Stimulated activated naive CD8-positive, alpha-beta T cell treated with anti-CD3 and anti-CD28 coated beads, Interleukin-15, Interleukin-2, amounts not matched to agents 100 ng/mL and 50 ng/mL, for 24 hours (primary cell): Measurements from ENCODE around the gene LHFPL3.

Experiments used
- H3K27ac Mint-ChIP-seq: one replicate; pipeline ENCODE4 v1.8.0; 2021; ENCODE audit warnings: mild to moderate bottlenecking, mixed read lengths
- H3K27me3 Mint-ChIP-seq: one replicate; pipeline ENCODE4 v1.8.0; 2021; ENCODE audit warnings: mixed read lengths
- H3K36me3 Mint-ChIP-seq: one replicate; pipeline ENCODE4 v1.8.0; 2021; ENCODE audit warnings: low read depth, mixed read lengths
- H3K4me1 Mint-ChIP-seq: one replicate; pipeline ENCODE4 v1.8.0; 2021; ENCODE audit warnings: low read depth, mixed read lengths
- H3K4me3 Mint-ChIP-seq: one replicate; pipeline ENCODE4 v1.8.0; 2021; ENCODE audit warnings: mild to moderate bottlenecking, mixed read lengths
- H3K9me3 Mint-ChIP-seq: one replicate; pipeline ENCODE4 v1.8.0; 2021; ENCODE audit warnings: mixed read lengths

LHFPL3 gene

GRCh38 chr7:104352736-104353135 lies 24.3 kb downstream of the LHFPL3 start:
- Mint-ChIP-seq H3K4me3 (no peak overlapping the region), H3K36me3 (no peaks in the 10 kb centered on the region), H3K27ac (no peak overlapping the region), H3K27me3 (peaks cover 4% of the 10 kb centered on the region), H3K9me3 (no peaks in the 10 kb centered on the region), H3K4me1 (no peaks in the 10 kb centered on the region)

GRCh38 chr7:104357166-104357565 lies 28.8 kb downstream of the LHFPL3 start:
- H3K36me3 Mint-ChIP-seq = no peaks in the 10 kb centered on the region
- no peak overlapping the region for H3K27ac Mint-ChIP-seq
- H3K4me1 Mint-ChIP-seq = no peaks in the 10 kb centered on the region
- H3K9me3 Mint-ChIP-seq = no peaks in the 10 kb centered on the region
- no peak overlapping the region for H3K4me3 Mint-ChIP-seq
- peaks cover 8% of the 10 kb centered on the region for H3K27me3 Mint-ChIP-seq

GRCh38 chr7:104358446-104359132 lies 30.2 kb downstream of the LHFPL3 start:
- Mint-ChIP-seq H3K27me3 (peaks cover 12% of the 10 kb centered on the region), H3K27ac (no peak overlapping the region), H3K9me3 (no peaks in the 10 kb centered on the region), H3K4me3 (no peak overlapping the region), H3K36me3 (no peaks in the 10 kb centered on the region), H3K4me1 (no peaks in the 10 kb centered on the region)

- Mint-ChIP-seq H3K36me3 (no peaks in the 10 kb centered on the region), H3K4me3 (no peak overlapping the region), H3K27me3 (peaks cover 12% of the 10 kb centered on the region), H3K27ac (no peak overlapping the region), H3K4me1 (no peaks in the 10 kb centered on the region), H3K9me3 (no peaks in the 10 kb centered on the region)
These were observed 34.4 kb downstream of the LHFPL3 start for GRCh38 chr7:104362756-104363155.

GRCh38 chr7:104363355-104363754 lies 35.0 kb downstream of the LHFPL3 start:
- H3K27ac Mint-ChIP-seq = no peak overlapping the region
- no peak overlapping the region for H3K4me3 Mint-ChIP-seq
- peaks cover 12% of the 10 kb centered on the region for H3K27me3 Mint-ChIP-seq
- no peaks in the 10 kb centered on the region for H3K36me3 Mint-ChIP-seq
- H3K4me1 Mint-ChIP-seq = no peaks in the 10 kb centered on the region
- no peaks in the 10 kb centered on the region for H3K9me3 Mint-ChIP-seq

- Mint-ChIP-seq H3K9me3 (no peaks in the 10 kb centered on the region), H3K4me3 (no peak overlapping the region), H3K27me3 (peaks cover 10% of the 10 kb centered on the region), H3K27ac (no peak overlapping the region), H3K4me1 (no peaks in the 10 kb centered on the region), H3K36me3 (no peaks in the 10 kb centered on the region)
These were observed 38.0 kb downstream of the LHFPL3 start for GRCh38 chr7:104366390-104366789.

- H3K27ac Mint-ChIP-seq = no peak overlapping the region
- no peaks in the 10 kb centered on the region for H3K27me3 Mint-ChIP-seq
- H3K4me3 Mint-ChIP-seq = no peak overlapping the region
- no peaks in the 10 kb centered on the region for H3K4me1 Mint-ChIP-seq
- no peaks in the 10 kb centered on the region for H3K9me3 Mint-ChIP-seq
- no peaks in the 10 kb centered on the region for H3K36me3 Mint-ChIP-seq
These were observed 39.5 kb downstream of the LHFPL3 start for GRCh38 chr7:104367926-104368325.

- Mint-ChIP-seq H3K27ac (no peak overlapping the region), H3K27me3 (no peaks in the 10 kb centered on the region), H3K9me3 (no peaks in the 10 kb centered on the region), H3K36me3 (no peaks in the 10 kb centered on the region), H3K4me3 (no peak overlapping the region), H3K4me1 (no peaks in the 10 kb centered on the region)
These were observed 43.0 kb downstream of the LHFPL3 start for GRCh38 chr7:104371216-104371979.

- Mint-ChIP-seq H3K4me1 (no peaks in the 10 kb centered on the region), H3K27ac (no peak overlapping the region), H3K4me3 (no peak overlapping the region), H3K36me3 (no peaks in the 10 kb centered on the region), H3K9me3 (no peaks in the 10 kb centered on the region), H3K27me3 (no peaks in the 10 kb centered on the region)
These were observed 43.6 kb downstream of the LHFPL3 start for GRCh38 chr7:104371980-104372357.

GRCh38 chr7:104382616-104383015 lies 54.2 kb downstream of the LHFPL3 start:
- Mint-ChIP-seq H3K4me1 (no peaks in the 10 kb centered on the region), H3K4me3 (no peak overlapping the region), H3K36me3 (no peaks in the 10 kb centered on the region), H3K27ac (no peak overlapping the region), H3K9me3 (peaks cover 11% of the 10 kb centered on the region), H3K27me3 (no peaks in the 10 kb centered on the region)

GRCh38 chr7:104386943-104387342 lies 58.5 kb downstream of the LHFPL3 start:
- no peaks in the 10 kb centered on the region for H3K36me3 Mint-ChIP-seq
- no peaks in the 10 kb centered on the region for H3K4me1 Mint-ChIP-seq
- H3K27me3 Mint-ChIP-seq = no peaks in the 10 kb centered on the region
- peaks cover 21% of the 10 kb centered on the region for H3K9me3 Mint-ChIP-seq
- H3K4me3 Mint-ChIP-seq = no peak overlapping the region
- no peak overlapping the region for H3K27ac Mint-ChIP-seq

- Mint-ChIP-seq H3K4me3 (no peak overlapping the region), H3K9me3 (peaks cover 23% of the 10 kb centered on the region), H3K27me3 (no peaks in the 10 kb centered on the region), H3K27ac (no peak overlapping the region), H3K36me3 (no peaks in the 10 kb centered on the region), H3K4me1 (no peaks in the 10 kb centered on the region)
These were observed 59.8 kb downstream of the LHFPL3 start for GRCh38 chr7:104388222-104388621.

- H3K9me3 Mint-ChIP-seq = peaks cover 2% of the 10 kb centered on the region
- H3K4me1 Mint-ChIP-seq = no peaks in the 10 kb centered on the region
- no peaks in the 10 kb centered on the region for H3K36me3 Mint-ChIP-seq
- no peak overlapping the region for H3K4me3 Mint-ChIP-seq
- H3K27me3 Mint-ChIP-seq = peaks cover 2% of the 10 kb centered on the region
- H3K27ac Mint-ChIP-seq = no peak overlapping the region
These were observed 66.8 kb downstream of the LHFPL3 start for GRCh38 chr7:104395162-104395561.

- Mint-ChIP-seq H3K27me3 (peaks cover 5% of the 10 kb centered on the region), H3K36me3 (no peaks in the 10 kb centered on the region), H3K9me3 (peaks cover 2% of the 10 kb centered on the region), H3K27ac (no peak overlapping the region), H3K4me3 (no peak overlapping the region), H3K4me1 (no peaks in the 10 kb centered on the region)
These were observed 69.0 kb downstream of the LHFPL3 start for GRCh38 chr7:104397442-104397841.

GRCh38 chr7:104408371-104408770 lies 80.0 kb downstream of the LHFPL3 start:
- H3K4me1 Mint-ChIP-seq = no peaks in the 10 kb centered on the region
- H3K9me3 Mint-ChIP-seq = peaks cover 4% of the 10 kb centered on the region
- H3K36me3 Mint-ChIP-seq = no peaks in the 10 kb centered on the region
- H3K4me3 Mint-ChIP-seq = no peak overlapping the region
- H3K27ac Mint-ChIP-seq = no peak overlapping the region
- H3K27me3 Mint-ChIP-seq = no peaks in the 10 kb centered on the region

- Mint-ChIP-seq H3K4me3 (no peak overlapping the region), H3K36me3 (no peaks in the 10 kb centered on the region), H3K4me1 (no peaks in the 10 kb centered on the region), H3K27ac (no peak overlapping the region), H3K27me3 (no peaks in the 10 kb centered on the region), H3K9me3 (peaks cover 4% of the 10 kb centered on the region)
These were observed 82.3 kb downstream of the LHFPL3 start for GRCh38 chr7:104410742-104411141.
